ENCODE data around the gene CPEB4.

Gene CPEB4

DNA sequence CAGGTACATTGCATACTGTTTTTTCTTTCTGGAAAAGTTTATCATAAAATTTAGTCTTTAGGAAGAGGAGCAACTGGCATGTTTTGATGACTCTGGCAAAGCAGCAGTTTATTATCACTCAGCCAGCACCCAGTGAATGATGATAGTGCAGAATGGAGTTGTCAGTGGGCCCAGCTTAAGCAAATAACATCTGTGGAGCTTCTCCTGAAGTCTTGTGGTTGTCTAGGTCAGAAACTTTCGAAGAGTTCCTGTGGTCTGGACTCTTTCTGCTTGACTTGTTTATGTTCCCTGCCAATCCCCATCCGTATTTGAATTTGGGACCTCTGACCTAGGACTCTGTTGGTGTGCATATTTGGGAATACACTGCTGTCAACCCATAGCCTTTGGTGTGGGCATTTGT, 62.7 kb downstream of the CPEB4 start:
- no peak for DNase-seq

DNA sequence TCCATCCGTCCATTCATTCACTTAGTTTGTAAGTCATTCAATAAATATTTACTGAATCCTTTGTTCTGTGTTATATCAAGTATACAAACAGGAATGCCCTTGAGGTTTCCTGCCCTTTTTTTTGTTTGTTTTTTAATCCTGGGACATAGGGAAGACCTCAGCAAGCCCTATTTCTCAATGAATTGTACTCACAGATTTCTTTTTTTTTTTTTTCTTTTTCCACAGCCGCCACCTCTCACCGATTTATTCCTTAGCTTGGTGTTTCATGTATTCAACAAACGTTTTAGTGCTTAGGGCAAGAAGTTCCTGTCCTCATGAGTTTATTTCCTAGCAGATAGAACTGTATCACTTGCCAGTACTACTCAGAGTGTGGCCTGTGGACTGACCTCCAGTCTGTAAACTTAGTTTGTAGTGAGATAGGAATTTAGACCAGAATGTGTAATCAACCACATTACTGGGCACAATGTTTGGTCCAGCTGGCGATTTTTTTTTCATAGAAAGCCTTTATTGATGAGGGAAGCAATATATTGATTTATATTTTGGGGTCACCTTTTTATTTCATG, 65.5 kb downstream of the CPEB4 start:
- no peak for DNase-seq

DNA sequence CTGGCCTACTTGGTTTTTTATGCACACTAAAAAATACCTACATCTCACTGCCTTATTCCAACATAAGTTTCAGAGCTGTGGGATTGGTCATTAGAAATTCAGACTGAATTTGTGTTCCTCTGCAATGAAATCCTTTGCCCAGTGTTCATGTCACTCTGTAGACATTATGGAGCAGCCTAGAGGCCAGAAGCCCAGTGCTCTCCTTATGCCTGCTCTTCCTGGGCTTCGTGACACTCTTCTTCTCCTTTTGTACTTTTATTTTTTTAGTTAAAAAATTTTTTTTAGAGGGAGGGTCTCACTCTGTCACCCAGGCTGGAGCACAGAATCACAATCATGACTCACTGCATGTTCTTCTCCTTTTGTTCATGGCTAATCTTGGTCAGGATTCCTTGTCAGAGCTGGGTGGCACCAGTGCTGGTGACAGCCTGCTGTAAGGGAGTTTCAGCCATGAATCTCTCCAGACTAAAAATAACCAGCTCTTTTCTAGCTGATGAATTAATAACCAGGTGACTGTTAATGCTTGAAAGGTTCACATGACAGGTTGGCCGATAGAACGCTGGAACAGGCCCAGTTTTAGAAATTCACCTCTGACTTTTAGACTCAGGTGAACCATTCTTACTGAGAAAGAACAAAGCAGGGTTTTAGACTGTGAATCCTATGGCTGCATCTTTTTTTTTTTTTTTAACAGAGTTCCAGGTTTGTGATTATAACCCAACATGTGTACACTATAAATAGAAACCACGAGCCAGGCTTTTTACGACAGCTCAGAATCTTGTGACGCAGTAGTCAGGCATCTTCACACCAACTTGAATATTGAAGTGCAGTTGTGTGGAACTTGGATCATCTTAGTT, 66.7 kb downstream of the CPEB4 start:
- no peak for DNase-seq

DNA sequence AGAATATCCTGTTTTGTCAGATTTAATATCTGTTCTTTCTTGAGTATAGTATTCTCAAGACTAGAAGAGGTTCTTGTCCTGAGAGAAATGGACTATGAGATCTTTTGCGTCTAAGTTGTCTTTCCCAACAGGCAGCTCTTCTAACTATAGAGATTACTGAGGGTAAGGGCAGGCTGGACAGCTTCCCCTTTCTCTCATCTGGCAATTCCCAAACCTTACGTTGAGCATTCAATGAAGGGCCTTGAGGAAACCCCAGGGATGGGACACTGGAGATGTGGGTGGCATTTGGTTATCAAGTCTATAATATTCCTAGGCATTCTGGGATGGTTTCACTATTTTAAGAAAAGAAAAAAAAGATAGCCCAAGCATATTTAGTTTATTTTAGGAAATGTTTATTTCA, 72.8 kb downstream of the CPEB4 start:
- DNase-seq = no peak

DNA sequence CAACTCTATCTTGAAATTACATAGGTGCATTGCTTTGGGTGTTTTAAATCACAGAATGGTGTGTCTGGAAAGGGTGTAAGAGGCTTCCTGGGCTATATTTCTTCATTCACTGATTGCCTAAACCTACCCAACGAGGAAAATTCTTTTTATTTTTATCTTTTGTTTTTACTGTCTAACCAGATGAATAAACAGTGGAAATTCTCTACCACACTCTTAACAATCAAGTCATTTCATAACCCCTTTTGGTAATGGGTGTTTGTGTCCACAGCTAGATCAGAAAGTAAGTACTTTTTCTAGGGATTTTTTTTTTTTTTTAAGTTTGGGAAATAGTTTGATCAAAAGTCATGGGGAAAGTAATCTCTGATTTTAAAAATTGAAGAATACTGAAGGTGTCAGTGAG, 73.3 kb downstream of the CPEB4 start:
- DNase-seq = no peak

DNA sequence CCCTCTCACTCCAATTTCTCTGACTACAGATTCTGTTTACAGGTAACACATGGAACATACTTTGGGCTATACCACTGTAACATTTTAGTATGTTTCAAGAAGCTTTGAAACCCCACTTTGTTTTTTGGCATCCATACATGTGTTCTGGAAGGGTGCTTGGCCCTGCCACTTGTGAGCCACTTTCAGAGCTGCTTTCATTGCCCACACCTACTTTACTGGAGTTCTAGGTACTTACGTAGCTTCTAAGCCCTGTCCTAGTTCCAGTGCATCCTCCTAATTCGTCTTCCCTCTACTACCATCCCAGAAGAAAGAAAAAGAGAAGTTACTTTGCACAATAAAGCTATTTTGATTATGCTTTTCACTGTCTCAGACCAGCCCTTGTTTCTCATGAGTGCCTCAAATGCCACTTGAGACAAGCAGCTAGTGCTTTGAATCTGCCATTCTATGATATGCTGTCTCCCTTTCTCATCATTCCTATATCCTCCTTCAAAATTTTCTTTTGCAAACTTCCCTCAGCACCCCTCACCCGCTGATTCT, 74.4 kb downstream of the CPEB4 start:
- no peak for DNase-seq

DNA sequence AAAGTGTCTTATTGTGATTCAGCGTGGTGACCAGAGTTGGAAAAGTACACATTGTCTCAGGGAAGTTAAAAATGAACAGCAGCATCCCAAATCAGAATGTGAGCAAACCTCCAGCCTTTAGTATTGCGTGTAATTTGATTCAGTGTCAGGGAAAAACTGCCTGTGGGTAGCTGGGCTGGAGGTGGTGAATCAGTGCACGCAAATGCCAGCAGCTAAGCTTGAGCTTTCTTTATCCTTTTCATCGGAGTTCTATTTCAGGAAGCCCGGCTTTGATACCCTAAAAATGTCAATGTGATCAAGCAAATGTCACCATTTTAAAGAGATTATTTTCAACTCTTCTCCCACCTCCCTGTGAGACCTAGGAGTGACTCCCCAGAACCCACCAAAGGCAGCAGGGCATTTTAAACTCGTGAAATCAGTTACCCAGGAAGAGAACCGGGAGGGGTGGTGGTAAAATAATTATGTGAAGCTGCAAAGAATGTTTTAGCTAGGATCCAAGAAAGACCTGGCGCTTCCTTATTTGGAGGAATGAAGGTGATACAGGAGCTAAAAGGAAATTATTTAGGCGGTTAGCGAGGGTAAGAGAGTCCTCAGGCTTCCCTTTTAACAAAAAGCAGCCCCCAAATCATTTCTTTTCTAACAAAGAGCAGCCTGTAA, 75.2 kb downstream of the CPEB4 start:
- DNase-seq = no peak

DNA sequence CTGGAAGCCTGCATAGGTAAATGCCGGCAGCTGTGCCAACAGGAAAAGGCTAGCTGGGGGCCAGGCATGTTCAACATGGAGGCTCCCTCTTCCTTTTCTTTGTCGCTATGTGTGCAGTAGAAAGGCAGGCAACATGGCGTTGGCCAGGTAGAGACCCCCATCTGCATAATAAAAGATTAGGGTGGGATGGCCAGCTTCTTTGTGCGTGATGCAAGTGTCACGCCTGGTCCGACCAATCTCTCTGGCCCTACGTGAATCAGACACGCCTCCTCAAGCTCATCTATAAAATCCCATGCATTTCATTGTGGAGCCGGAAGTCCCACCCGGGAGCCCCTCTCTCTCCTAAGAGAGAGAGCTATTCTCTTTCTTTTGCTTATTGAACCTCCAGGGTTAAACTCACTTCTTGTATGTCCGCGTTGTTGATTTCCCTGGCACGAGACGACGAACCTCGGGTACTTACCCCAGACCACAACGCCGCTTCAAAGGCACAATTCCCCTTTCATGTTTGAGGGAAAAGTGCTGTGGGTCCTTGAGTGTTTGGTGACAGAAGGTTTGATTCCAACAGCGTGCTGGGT, 75.8 kb downstream of the CPEB4 start:
- no peak for DNase-seq

DNA sequence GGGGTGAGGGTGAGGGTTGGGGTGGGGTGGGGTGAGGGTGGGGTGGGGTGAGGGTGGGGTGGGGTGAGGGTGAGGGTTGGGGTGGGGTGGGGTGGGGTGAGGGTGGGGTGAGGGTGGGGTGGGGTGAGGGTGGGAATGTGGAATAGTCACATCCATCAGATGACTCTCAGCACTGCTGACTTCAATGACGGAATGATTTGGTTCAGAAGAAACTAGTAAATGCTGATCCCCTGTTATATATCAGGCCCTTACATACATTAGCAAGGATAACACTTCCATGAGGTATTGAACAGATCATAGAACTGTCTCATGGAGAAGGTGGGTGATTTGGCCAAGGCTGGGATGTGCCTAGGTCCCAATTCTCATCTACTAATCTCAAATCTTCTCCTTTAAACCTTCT, 76.4 kb downstream of the CPEB4 start:
- DNase-seq = no peak

DNA sequence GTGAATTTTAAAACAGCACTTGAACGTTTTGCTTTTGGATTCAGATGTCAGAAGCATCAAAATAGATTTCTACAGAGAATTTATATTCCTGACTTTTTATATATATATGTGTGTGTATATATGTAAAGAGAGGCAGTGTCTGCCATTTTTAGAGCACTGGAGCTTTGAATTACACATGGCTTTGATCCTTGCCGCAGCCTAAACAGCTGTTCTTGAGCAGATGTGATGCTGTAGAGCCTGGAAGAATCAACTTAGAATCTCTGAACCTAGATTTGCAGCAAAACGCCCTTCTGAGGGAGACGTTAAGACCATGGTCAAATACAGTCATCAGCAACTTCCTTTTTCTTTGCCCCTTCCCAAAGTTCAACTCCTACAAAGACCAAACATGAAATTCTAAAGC, 79.1 kb downstream of the CPEB4 start:
- no peak for DNase-seq

DNA sequence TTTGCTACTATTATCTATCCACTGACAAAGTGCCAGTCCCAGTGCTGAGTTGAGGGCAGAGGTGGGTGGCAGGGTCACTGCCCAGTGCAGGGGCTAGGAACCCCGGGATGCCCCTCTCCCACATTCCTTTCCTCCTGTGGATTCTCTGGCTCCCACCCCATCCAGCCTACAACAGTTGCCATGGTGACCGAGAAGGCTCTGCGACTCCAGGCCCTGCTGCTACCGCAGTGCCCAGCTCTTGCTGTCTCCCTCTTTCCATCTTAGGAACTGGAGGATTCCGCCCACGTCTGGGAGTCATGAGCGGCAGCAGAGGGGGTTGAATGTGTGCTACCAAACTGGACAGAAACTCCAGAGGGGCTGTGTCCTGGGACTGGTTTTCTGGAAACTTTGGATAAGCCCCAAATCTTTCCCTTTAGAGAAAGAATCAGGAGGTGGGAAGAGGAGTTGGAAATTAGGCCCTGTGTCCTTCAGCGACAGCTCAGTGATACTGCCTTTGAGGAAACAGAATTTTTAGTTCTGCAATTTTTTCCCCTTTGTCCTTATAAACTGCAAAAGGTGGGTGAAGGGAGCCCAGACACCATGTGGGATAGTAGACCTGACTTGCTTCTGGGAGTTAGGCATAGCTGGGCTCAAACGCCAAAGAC, 80.1 kb downstream of the CPEB4 start:
- DNase-seq = no peak

DNA sequence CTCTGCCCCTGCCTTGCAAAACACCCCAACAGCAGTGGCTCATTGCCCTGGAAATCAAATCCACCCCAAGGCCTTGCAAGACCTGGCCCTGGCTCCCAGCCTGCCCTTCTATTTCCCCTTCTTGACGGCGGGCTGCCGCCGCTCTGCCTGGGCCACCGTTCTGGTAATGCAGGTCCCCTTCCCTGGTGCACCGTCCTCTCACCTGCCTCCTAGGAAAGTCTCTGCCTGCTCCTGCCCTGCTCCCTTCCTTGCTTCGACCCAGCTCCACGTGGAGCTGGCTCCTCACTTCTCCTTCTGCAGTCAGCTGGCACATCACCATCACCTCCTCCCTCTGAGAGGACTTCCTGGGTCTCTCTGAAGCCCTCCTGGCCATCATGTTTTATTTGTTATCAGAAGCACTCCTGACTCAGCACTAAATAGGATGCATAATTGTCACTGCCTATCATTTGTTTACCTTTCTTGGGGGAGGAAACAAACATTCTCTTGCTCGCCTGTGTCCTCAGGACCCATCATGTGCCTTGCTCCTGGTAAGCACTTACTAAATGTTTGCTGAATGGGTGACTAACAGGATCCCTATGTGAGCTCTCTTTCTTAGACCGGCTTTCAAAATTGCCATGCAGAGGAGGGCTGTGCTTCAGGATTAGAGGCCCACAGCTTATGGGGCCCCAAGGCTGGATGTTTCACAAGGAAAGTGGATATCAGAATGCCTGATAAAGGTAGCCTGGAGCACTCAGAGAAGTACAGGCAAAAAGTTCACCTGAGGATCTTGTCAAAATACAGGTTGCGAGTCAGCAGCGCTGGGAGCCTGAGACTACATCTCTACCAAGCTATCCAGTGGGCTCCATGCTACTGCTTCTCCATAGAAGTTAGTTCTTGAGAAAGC, 81.3 kb downstream of the CPEB4 start:
- no peak for DNase-seq

DNA sequence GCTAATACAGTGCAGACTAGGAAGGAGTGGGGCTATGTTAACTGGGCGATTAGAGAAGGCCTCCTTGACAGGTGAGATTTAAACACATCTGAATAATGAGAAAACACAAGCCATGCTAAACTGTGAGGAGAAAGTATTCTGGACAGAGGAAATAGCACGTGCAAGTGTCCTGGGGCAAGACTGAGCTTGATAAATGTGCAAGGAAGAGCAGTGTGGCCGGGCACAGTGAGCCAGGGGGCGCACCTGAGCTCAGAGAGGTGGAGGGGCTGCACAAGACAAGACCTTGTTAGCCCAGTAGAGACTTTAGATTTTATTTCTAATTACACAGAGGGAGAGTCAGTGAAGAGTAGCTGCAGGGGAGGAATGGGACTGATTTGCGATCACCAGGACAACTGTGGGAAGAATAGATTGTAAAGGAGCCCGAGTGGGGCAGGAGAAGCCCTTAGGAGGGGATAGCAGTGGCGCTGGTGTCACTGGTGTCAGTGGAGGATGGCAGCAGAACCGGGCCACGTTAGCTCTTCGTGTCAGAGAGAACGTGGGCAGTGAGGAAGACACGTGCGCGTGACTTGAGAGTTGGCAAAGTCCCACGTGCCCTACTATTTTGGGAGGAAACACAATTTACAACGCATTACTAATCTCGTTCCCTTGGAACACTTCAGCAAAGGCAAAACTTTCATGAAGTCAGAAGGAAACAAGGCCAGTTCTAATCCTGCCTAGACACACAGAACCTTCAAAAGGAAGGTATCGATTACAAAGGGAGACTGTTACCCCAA, 82.9 kb downstream of the CPEB4 start:
- no peak for DNase-seq

DNA sequence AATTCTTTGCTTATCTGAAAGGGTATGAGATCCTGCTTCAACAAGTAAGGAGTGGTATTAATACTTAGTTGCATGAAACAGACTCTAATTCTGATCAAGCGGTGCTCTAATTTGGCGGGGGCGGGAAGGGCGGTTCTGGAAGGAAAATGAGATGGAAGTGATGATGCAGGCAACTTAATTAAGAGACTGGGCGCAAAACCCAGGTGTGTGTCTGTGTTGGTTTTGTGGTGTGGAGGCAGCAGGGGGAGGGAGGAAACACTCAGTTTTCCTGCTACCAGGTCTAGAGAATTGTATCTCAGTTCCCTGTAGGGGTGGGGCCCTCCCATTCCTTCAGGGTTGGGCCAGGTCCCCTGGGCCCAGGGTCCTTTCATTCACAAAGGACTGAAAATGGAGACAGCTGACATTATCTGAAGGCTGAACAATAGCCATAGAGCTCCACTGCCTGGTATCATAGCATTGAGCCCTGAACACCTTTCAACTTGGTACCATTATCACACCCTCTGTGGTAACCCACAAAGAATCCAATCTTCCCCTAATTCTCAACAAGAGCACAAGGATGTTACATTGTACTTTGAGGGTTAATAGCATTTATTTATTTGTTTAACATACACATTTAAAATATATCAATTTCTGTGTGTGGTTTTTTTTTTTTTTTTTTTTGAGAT, 83.7 kb downstream of the CPEB4 start:
- DNase-seq = no peak

DNA sequence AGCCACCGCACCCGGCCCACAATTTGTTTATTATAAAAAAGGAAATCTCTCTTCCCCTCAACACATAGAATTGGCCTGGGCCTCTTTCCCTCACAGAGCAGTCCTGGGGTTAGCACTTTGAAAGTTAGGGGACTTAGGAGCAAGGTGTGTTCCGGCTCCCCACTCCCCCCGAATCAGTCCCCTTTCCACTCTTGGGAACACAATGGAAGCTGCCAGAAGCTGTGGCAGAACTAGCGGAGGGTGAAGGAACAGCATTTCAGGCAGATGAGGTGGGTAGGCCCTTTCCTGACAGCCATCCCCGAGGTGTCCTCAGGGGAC, 84.4 kb downstream of the CPEB4 start:
- no peak for DNase-seq

DNA sequence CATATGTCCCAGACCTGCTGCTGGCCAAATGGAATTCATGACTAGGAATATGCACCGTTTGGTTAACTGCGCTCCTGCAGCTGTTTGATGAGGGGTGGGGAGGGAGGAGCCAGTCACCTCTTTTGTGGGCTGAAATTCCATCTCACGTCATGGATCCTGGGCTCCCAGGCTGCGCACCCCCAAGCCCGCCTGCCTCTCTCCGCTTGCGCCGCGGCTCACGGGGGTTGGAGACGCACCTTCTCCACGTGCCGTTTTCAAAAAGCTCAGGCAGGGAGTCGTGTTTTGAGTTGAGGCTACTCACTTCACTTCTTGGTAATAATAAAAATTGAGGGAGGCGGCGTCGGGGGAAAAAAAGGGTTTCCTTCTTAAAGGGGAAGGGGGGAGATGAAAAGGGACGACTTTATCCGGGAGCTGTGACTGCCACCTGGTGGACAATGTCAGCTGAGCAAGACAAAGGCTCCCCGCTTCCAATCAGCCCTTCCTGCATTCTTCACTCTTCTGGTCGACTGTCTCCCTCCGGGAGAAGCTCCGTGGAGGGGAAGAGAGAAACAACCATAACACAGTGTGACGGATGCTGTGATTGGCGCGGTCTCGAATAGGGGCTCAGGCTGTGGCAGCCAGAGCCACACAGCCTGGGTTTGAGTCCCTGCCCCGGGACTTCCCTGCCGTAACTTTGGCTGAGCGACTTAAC, 84.9 kb downstream of the CPEB4 start:
- peak; percentile 68 to 79 for DNase-seq

DNA sequence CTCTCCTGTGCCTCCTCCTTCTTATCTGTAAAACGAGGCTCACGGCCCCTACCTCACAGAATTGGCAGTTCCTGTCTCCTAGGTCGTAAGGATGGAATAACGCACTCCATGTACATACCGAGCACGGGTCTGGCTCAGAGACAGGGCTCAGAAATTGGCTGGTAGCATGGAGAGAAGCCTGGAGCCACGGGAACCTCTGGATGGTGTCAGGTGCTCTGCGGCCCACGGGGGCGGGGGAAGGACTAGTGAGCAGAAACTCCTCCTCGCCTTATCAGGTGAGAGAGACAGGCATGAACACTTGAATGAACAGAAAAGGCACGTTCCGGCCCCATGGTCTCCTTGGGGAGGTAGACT, 85.4 kb downstream of the CPEB4 start:
- no peak for DNase-seq

DNA sequence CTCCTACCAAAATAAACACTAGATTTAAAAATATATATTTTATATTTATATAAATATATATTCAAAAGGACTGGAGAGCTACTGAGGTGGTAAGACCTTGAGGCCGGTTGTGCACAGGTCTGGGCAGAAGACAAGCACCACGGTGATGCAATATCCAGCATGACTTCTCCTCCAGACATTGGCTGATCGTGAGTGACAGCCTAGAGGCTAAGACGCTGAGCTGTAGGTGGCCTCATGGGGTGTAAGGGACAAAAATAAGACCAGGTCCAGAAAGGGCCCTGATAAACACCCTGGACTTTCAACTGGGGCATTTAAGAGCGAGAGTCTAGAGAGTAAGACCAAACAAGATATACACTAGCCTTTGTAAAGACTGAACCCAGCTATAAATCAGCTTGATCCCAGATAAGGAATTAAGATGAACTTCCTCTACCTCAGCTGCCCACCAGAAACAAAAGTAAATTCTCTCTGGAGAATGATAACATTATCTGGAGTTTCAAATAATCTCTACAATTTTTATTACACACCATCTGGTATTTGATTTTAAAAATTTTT, 86.6 kb downstream of the CPEB4 start:
- no peak for DNase-seq

DNA sequence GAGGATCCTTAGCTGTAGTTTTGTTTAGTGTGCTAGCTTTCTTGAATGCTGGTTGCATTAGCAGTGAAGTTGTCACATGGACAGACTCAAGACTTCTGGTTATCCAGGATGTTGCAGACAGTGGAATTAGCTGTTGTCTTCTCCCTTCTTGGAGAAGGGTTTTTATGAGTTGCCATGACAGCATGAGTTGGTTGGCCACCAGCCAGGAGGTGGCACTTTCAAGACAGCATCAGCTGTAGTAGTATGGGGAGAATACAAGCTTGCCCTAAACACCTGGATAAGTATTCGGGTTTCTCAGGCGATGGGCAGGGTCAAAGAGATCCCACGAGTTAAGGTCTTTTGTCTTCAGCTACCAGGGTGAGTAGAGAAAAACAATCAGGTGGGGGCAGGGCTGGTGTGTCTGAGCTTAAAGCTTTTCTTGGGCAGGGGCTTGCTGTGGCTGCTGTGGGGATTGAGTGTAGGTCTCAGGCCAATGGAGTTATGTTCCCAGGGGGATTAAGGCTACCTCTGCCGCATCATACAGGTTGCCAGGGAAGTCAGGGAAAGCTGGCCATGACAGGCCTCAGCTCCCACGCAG, 93.1 kb downstream of the CPEB4 start:
- no peak for DNase-seq

DNA sequence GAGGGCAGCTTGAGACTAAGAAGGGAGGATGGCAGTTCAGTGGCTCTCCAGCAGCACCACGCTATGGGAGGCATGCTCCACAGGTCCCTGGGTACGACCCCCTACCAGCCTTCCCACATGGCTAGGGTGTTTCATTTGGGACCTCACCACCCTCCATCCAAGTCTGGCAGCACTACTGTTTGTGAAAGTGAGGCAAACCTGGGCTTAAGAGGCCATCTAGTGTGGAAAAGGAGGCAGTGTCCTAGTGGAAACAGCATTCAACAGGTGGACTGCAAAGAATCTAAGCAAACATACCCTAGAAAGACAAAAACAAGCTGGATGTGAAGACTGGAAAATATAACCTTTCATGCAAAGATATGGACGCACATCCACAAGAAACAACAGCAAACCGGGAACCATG, 96.1 kb downstream of the CPEB4 start:
- no peak for DNase-seq
